HUES6 (cell line): ENCODE measurements around the gene CEP104.

Source experiments
- H3K27ac ChIP-seq: 2 replicates; pipeline ENCODE4 v1.7.0; 2013; ENCODE audit warnings: low read depth, mild to moderate bottlenecking, low read length, inconsistent platforms
- H3K27me3 ChIP-seq: 2 replicates; pipeline ENCODE4 v1.6.1; 2013; ENCODE audit warnings: low read length; ENCODE audit not compliant: control insufficient read depth, insufficient read depth
- H3K36me3 ChIP-seq: 2 replicates; pipeline ENCODE4 v1.6.1; 2013; ENCODE audit warnings: low read length; ENCODE audit not compliant: control insufficient read depth, insufficient read depth
- H3K4me1 ChIP-seq: 2 replicates; pipeline ENCODE4 v1.6.1; 2013; ENCODE audit warnings: low read length; ENCODE audit not compliant: control insufficient read depth, insufficient read depth
- H3K4me3 ChIP-seq: 2 replicates; pipeline ENCODE4 v1.5.1; 2013; ENCODE audit warnings: low read depth, low read length
- H3K9ac ChIP-seq: one replicate; pipeline ENCODE4 v1.6.1; 2013; ENCODE audit warnings: mild to moderate bottlenecking, low read length
- H3K9me3 ChIP-seq: 2 replicates; pipeline ENCODE4 v1.6.1; 2013; ENCODE audit warnings: low read depth, low read length; ENCODE audit not compliant: control insufficient read depth, insufficient read depth

Gene CEP104

GRCh38 chr1:3785456-3786157 lies 71.4 kb downstream of the CEP104 start:
- H3K9me3 ChIP-seq, result no peaks in the 10 kb centered on the region
- no peak overlapping the region for H3K27ac ChIP-seq
- H3K27me3 ChIP-seq, result no peaks in the 10 kb centered on the region
- peaks cover 86% of the 10 kb centered on the region for H3K36me3 ChIP-seq
- H3K4me3 ChIP-seq, result no peak overlapping the region
- H3K9ac ChIP-seq, result no peak overlapping the region
- H3K4me1 ChIP-seq, result peaks cover 10% of the 10 kb centered on the region

- no peaks in the 10 kb centered on the region for H3K9me3 ChIP-seq
- peaks cover 5% of the 10 kb centered on the region; the same call in 1 of the 2 replicates for H3K4me1 ChIP-seq
- no peaks in the 10 kb centered on the region for H3K27me3 ChIP-seq
- no peak overlapping the region for H3K27ac ChIP-seq
- peaks cover 89% of the 10 kb centered on the region for H3K36me3 ChIP-seq
- H3K4me3 ChIP-seq, result no peak overlapping the region
- no peak overlapping the region for H3K9ac ChIP-seq
Observed at GRCh38 chr1:3785045-3785444, 72.0 kb downstream of the CEP104 start.

GRCh38 chr1:3783651-3784474 lies 73.1 kb downstream of the CEP104 start:
- H3K4me3 ChIP-seq, result no peak overlapping the region
- H3K9ac ChIP-seq, result no peak overlapping the region
- H3K36me3 ChIP-seq, result peaks cover 94% of the 10 kb centered on the region
- H3K4me1 ChIP-seq, result no peaks in the 10 kb centered on the region
- H3K27ac ChIP-seq, result no peak overlapping the region
- no peaks in the 10 kb centered on the region for H3K27me3 ChIP-seq
- H3K9me3 ChIP-seq, result no peaks in the 10 kb centered on the region

- Histone ChIP-seq H3K9ac (no peak overlapping the region), H3K4me3 (no peak overlapping the region), H3K27ac (no peak overlapping the region), H3K36me3 (peaks cover 75% of the 10 kb centered on the region), H3K9me3 (no peaks in the 10 kb centered on the region), H3K4me1 (peaks cover 4% of the 10 kb centered on the region), H3K27me3 (no peaks in the 10 kb centered on the region)
Observed at GRCh38 chr1:3780901-3781300, 76.1 kb downstream of the CEP104 start.

GRCh38 chr1:3779912-3780416 lies 77.0 kb downstream of the CEP104 start:
- Histone ChIP-seq H3K9me3 (no peaks in the 10 kb centered on the region), H3K36me3 (peaks cover 67% of the 10 kb centered on the region), H3K4me1 (peaks cover 14% of the 10 kb centered on the region), H3K9ac (no peak overlapping the region), H3K27ac (no peak overlapping the region), H3K27me3 (no peaks in the 10 kb centered on the region), H3K4me3 (no peak overlapping the region)

- Histone ChIP-seq H3K4me3 (no peak overlapping the region), H3K9ac (no peak overlapping the region), H3K4me1 (peaks cover 17% of the 10 kb centered on the region), H3K27ac (no peak overlapping the region), H3K27me3 (no peaks in the 10 kb centered on the region), H3K9me3 (no peaks in the 10 kb centered on the region), H3K36me3 (peaks cover 62% of the 10 kb centered on the region)
Observed at GRCh38 chr1:3779265-3779911, 77.6 kb downstream of the CEP104 start.

- H3K9ac ChIP-seq, result no peak overlapping the region
- no peaks in the 10 kb centered on the region for H3K9me3 ChIP-seq
- no peak overlapping the region for H3K4me3 ChIP-seq
- no peak overlapping the region for H3K27ac ChIP-seq
- H3K4me1 ChIP-seq, result peaks cover 21% of the 10 kb centered on the region
- no peaks in the 10 kb centered on the region for H3K27me3 ChIP-seq
- peaks cover 56% of the 10 kb centered on the region for H3K36me3 ChIP-seq
Observed at GRCh38 chr1:3778590-3779264, 78.3 kb downstream of the CEP104 start.

GRCh38 chr1:3777647-3778589 lies 79.1 kb downstream of the CEP104 start:
- Histone ChIP-seq H3K9me3 (no peaks in the 10 kb centered on the region), H3K27ac (no peak overlapping the region), H3K36me3 (peaks cover 49% of the 10 kb centered on the region), H3K27me3 (no peaks in the 10 kb centered on the region; the same call in 1 of the 2 replicates), H3K4me3 (no peak overlapping the region), H3K9ac (no peak overlapping the region), H3K4me1 (peaks cover 29% of the 10 kb centered on the region)

- peaks cover 30% of the 10 kb centered on the region for H3K4me1 ChIP-seq
- H3K9me3 ChIP-seq, result no peaks in the 10 kb centered on the region
- peaks cover 41% of the 10 kb centered on the region for H3K36me3 ChIP-seq
- H3K9ac ChIP-seq, result no peak overlapping the region
- H3K27me3 ChIP-seq, result no peaks in the 10 kb centered on the region; the same call in 1 of the 2 replicates
- no peak overlapping the region for H3K27ac ChIP-seq
- H3K4me3 ChIP-seq, result no peak overlapping the region
Observed at GRCh38 chr1:3777078-3777547, 79.9 kb downstream of the CEP104 start.
